HL-60/S4 (cell line): ENCODE data around the gene NDUFA7.

ENCODE experiments used
- in situ Hi-C: fragments of 300-500 bp; cut with MboI; formaldehyde crosslinking; loops from 2 replicates; pipeline ENCODE4 v1.14.3; 2022; ENCODE audit warnings: low sequenced_read_pairs

NDUFA7 gene

DNA sequence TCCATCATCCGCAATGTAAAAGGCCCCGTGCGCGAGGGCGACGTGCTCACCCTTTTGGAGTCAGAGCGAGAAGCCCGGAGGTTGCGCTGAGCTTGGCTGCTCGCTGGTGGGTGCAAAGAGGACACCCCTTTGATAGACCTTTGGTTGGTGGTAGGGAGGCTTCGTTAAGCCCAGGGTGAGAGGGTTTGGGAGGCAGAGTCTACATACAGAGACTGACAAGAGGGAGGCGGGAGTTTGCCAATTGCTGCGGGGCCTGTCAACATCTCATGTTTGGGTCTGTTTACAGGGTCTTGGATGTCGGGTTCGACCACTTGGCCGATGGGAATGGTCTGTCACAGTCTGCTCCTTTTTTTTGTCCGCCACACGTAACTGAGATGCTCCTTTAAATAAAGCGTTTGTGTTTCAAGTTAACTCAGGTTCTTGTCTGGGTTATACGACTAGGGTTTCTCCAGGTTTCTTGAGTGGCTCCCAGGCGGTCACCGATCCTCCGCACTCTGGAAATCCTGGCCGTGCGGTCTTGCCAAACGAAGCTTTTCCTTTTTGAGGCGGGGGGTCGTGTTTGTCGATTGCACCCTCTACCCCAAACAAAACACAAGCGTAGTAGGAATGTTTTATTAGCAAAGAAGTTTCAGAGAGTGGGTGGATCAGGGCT, 937 bp upstream of the NDUFA7 start:
- in situ Hi-C loops: no loop called here

DNA sequence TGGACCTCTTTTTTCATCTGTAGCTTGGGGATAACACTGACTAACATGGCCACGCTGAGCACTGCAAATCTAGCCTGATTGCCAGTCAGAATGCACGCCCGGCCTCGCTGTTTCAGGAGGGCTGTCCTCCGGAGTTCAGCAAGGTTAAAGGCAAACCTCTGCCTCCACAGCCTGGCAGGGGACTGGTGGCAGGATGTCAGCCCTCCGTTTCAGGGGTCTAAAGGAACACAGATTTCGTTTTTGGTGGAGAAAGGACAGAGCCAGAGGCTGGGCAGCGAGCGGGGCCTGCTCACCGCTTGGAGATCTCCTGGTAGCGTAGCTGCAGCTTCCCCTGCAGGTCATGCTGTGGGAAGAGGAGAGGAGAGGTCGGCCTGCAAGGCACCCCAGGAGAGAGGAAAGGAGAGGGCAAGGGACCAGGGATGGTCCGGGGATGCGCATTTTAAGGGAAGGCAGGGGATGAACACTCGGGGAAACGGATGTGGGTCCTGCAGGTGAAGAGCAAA, 560 bp downstream of the NDUFA7 start:
- in situ Hi-C loops: no loop called here

DNA sequence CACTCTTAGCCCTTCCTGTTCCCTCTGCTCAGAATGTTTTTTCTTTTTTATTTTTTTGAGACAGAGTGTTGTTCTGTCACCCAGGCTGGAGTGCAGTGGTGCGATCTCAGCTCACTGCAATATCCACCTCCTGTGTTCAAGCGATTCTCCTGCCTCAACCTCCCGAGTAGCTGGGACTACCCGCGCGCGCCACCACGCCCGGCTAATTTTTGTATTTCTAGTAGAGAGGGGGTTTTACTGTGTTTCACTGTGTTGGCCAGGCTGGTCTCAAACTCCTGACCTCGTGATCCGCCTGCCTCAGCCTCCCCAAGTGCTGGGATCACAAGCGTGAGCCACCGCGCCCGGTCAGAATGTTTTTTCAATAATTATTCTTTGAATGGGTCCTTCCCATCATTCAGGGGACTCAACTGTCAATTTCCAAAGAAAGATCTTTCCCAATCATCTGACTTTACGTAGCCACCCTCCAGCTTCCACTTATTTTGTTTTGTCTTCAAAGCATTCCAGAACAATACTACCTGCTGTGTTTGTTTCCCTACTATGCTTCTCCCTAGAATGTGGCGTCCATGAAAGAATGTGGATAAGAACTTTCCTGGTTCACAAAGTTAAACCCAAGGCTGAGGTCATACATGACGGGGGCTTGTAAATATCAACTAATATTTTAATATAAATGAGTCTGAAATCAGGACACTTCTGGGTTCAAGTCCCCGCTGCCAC, 1.2 kb downstream of the NDUFA7 start:
- in situ Hi-C loops: loop anchor here (10.0 kb wide), 1 partner anchor 55 kb away; no protein-coding TSS in a partner anchor

DNA sequence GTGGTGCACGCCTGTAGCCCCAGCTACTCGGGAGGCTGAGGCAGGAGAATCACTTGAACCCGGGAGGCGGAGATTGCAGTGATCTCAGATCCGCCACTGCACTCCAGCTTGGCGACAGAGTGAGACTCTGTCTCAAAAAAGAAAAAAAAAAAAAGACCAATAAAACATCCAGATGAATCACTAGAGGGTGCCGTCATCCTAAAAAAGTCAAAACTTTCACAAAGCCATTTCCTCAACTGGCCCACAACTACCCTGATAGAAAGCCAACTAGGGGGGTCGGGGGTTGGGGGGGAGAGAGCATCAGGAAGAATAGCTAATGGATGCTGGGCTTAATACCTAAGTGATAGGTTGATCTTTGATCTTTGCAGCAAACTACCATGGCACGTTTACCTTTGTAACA, 2.3 kb downstream of the NDUFA7 start:
- in situ Hi-C loops: loop anchor here (10.0 kb wide), 1 partner anchor 54 kb away; no protein-coding TSS in a partner anchor

DNA sequence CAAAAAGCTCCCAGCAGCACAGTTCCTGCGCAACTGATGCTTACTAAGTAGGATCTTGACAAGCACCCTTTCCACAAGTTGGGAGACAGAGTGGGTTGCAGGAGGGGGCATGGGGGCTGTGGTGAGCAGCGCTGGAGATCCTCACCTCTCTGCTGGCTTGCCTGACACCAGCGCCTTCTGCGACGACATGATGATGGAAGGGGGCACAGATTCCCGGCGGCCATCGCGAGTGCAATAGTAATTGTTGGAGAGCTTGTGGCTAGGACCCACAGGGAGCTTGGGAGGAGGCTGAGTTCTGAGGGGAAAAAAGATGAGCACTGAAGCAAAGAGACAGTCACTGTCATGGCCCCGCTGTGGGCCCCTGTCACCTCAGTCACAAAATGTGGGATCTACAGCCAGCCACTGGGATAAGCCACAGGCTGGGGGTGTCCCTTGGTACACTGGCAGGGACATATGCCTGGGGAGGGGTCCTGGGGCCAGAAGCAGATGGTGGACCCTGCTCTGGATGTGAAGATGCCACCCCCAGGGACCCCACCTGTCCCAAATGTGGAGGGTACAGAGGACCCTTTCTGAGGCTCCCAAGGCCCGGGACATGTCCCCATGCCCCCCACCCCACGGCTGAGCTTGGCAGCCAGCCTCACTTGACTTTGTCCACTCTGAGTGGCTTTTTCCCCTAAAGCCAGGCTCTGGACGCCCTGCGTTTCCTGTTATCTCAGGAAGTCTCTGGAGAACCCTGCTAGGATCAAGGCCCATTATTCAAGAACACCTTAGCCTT, 4.6 kb downstream of the NDUFA7 start:
- in situ Hi-C loops: loop anchor here (10.0 kb wide), 1 partner anchor 52 kb away; no protein-coding TSS in a partner anchor

DNA sequence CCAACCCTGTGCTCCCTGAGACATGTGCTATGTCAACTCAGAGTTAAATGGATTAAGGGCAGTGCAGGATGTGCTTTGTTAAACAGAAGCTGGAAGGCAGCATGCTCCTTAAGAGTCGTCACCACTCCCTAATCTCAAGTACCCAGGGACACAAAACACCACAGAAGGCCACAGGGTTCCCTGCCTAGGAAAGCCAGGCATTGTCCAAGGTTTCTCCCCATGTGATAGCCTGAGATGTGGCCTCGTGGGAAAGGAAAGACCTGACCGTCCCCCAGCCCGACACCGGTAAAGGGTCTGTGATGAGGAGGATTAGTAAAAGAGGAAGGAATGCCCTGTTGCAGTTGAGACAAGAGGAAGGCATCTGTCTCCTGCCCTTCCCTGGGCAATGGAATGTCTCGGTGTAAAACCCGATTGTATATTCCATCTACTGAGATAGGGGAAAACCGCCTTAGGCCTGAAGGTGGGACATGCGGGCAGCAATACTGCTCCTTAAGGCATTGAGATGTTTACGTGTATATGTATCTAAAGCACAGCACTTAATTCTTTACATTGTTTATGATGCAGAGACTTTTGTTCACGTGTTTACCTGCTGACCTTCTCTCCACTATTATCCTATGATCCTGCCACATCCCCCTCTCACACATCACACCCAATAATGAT, 6.1 kb downstream of the NDUFA7 start:
- in situ Hi-C loops: loop anchor here (10.0 kb wide), 1 partner anchor 50 kb away; no protein-coding TSS in a partner anchor

DNA sequence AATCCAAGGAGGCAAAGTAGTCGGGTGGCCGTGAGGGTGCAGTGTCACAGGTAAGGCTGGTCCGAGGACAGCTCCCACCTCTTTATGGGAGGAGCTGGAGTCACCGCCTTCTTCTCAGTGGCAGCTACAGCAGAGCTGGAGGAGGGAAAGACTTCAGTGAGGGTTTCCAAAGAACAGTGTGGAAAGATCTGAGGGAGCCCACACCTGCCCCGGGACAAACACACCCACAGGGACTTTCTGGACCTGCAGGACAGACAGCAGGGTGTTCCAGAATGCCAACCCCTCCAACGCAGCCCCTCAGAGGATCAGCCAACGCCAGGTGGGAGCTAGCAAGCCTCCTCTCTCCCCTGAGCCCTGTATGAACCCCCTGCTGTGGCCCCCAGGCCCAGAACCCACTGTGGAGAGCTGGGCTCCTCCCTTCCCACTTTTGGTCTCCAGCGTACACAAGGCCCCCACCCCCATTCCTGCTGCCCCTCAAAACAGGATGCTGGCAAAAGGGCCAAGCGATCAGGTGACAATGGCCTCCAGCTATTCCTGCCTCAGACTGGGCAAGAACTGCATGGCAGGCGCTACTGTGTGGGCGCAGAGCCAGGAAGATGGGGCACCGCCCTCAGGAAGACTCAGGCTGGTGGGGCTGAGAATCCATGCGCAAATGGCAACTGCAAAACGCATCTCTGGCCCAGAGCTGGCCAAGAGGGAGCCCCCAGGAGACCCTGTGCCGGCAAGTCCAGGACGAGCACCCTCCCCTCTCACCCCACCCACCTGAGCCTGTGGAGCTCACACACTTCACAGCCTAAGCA, 9.5 kb downstream of the NDUFA7 start:
- in situ Hi-C loops: loop anchor here (10.0 kb wide), 1 partner anchor 47 kb away; no protein-coding TSS in a partner anchor

DNA sequence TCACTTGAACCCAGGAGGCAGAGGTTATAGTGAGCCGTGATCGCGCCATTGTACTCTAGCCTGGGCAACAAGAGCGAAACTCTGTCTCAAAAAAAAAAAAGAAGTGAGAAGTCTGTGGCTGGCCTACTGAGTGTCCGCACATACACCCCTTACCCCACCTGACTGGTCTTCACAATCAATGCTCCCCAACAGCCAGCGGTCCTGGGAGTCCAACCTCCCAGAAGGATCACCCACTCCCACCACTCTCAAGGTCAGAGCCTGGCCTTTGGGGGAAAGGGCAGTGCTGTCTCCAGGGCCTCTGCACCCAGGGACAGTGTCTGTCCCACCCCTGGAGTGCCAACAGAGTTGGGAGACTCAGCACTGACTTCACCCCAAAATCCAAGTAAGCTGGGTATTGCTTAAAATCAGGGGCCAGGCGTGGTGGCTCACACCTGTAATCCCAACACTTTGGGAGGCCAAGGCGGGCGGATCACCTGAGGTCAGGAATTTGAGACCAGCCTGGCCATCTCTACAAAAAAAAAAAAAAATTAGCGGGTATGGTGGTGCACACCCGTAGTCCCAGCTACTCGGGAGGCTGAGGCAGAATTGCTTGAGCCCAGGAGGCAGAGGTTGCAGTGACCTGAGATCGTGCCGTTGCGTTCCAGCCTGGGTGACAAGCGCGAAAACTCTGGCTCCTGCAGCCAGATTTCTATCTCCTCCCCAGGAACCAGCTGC, 10.7 kb downstream of the NDUFA7 start:
- in situ Hi-C loops: loop anchor here (10.0 kb wide), 1 partner anchor 46 kb away; no protein-coding TSS in a partner anchor

DNA sequence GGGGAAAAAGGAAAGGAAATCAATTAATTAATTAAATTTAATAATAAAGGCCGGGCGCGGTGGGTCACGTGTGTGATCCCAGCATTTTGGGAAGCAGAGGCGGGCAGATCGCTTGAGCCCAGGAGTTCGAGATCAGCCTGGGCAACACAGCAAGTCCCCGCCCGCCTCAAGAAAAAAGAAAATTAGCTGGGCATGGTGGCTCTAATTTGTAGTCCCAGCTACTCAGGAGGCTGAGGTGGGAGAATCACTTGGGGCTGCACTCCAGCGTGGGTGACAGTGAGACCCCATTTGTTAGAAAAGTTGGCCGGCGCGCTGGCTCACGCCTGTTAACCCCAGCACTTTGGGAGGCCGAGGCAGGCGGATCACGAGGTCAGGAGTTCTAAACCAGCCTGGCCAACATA, 12.3 kb downstream of the NDUFA7 start:
- in situ Hi-C loops: no loop called here

DNA sequence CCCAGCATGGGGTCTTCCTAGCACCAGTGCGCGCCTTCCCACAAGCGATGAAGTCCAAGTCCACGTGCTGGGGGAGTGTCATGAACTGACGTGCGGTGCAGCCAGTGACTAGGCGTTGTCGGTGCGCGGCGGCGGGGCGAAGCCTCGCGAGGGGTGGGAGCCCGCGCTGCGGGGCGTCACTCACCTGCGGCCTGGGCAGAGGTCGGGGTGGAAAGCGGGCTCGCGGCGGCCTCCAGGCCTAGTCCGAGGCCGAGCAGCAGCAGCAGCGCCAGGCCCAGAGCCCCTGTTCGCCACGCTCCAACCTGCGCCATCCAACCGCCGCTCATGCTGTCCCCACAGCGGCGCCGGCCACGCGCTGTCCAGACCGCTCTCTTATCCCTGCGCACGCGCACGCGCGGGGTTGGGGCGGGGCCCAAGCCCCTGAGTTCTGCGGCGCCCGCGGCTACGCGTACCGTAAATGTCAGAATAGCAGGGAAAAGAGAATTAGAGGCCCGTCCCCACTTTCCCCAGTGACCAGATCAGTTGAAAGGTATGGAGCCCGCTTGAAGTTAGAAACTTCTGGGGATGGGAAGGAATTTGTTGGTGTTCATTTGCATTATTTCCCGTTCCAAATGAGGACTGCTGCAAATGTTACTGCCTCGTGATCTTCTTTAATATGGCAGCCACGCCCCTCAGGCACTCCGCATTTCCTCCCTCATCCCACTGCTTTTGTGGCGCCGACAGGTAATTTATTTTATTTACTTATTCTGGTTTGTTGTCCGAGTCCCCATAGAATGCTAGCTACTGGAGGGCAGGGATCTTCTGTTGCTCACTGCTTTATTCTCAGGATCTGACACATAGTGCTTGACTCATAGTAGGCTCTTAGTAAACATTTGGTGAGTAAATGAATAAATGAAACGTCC, 13.0 kb downstream of the NDUFA7 start, which contains the start of gene CD320:
TSS of gene CD320 (minus strand) at position 394 of the 902 bp plus-strand sequence. CDS start at position 326, 68 bp downstream.
- in situ Hi-C loops: no loop called here

DNA sequence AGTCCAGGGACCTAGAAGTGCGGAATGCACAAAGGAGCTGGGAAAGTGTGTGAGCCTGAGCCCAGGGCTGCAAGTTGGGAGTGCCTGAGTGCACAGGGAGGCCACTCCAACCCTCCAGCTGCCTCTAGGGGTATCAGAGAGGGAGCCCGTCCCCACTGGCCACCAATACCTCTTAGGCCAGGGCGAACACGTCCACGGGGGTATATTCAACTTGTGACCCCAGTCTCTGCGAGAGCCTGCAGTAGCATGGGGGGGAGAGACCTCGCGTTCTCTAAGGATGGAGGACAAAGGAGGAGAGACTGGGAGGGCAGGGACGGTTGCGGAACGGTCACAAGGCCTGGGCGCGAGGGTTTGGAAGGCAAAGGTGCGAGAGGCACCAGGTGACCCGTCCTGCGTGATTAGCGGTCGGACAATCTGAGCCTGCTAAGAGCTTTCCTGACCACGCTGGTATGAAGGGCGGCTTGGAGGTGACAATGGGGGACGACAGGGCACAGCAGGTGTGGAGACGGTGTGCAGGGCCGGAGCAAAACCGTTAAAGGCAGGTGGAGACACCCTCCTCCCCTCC, 13.7 kb downstream of the NDUFA7 start:
- in situ Hi-C loops: no loop called here

DNA sequence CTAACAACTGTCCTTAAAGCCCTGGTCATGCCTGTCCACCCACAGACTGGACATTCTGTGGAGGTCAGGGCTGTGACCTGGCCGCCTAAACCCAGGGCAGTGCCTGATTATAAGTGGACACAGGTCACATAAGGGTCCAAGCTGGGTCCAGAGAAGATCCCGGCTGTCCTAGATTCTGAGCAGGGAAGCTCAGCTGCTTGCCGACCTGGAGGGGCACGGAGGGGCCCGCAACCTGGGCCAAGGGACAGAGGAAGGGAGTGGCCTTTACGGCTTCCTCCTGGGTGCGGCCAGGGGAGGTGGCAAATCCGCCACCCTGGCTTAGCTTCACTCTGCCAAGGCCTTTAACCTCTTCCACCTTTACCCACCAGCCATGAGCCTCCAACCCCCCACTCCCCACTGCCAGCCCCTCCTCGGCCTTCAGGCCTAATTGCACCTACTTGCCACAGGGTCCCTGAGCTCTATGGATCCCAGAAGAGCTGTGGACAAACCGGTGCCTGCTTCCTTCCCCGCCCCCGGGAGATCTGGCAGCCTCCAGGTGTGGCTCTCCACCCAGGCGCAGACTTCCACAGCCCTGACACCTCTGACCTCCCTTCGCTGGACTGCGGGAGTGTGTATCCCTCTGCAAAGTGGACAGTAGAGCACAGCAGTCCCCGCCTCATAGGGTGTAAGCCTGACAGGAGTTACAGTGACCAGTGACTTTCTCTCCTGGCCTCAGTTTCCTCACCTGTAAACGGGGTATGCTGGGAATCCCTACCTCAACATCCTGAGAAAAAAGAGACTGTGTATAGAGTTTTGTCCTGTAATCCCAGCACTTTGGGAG, 14.7 kb downstream of the NDUFA7 start:
- in situ Hi-C loops: no loop called here

DNA sequence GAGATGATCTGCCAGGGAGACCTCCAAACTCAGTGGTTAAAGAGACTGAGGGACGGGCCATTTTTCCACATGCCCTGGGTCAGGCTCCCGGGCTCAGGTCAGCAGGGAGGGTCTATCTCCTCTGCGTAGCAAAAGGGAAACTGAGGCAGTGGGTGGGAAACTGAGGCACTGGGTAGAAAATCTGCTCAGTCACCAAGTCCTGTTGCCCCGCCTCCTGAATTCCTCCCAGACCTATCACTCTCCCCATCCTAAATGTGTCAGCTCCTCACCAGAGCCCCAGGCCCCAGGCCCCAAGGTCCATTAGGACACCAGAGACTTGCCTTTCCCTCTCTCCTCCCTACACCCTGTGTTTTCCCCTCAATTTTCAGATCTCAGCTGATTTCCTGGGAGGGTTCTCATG, 15.4 kb downstream of the NDUFA7 start:
- in situ Hi-C loops: no loop called here

DNA sequence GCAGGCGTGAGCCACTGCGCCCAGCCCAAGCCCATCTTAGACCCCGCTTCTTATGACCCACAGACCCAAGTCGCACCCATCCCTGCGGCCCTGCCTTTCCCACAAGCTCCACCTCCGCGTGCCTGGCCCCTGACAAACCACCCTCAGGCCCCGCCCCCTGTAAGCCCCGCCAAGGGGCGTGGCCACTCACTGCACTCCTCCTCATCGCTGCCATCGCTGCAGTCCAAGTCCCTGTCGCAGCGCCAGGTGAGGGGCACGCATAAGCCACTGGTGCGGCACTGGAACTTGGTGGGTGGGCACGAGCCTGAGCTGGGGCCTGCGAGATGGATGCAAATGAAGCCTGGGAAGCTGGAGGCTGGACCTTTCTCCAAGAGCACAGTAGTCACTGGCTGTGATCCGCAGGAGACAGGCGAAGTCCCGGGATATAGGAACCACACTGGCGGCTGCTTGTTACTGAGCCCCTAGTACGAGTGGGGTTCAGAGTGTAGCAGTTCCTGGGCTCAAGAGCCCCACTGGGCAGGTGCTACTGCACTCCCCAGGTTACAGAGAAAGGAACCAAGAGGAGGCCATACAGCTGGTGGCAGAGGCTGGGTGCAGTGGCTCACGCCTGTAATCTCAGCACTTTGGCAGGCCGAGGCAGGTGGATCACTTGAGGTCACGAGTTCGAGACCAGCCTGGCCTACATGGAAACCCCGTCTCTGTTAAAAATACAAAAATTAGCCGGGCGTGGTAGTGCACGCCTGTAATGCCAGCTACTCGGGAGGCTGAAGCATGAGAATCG, 16.1 kb downstream of the NDUFA7 start:
- in situ Hi-C loops: no loop called here

DNA sequence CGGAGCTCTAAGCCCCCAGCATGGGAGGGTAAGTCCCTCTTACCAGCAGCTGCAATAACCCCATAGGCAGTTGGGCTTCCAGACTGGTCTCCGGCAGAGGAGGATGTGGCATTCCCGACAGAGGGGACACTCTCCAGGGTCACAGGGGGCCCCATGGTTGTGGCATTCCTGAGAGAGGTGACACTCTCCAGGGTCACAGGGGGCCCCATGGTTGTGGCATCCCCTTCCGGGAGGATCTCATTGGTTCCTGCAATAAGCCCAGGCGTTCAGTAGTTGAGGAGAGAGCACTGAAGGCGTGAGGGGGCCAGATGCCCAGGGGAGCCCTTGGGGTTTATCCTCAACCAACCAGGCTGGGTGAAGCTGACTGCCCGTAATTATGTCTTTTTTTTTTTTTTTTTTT, 18.4 kb downstream of the NDUFA7 start:
- in situ Hi-C loops: no loop called here

DNA sequence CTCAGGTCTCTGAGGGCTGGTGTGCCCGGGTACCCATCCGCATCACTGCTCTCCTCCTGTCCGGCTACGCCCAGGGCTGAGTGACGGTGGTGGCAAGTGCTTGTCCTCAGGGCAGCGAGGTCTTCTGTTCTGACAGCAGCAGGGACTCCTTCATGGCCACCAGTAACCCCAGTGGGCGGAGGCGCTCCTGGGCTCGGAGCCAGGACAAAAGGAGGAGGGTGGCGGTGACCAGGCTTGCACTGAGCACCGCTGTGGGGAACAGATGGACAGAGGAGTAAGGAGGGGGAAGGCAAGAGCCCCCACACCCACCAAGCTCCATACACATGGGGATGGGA, 18.9 kb downstream of the NDUFA7 start:
- in situ Hi-C loops: no loop called here
